PC-3 (cell line): ENCODE data around the gene FES.

Experiments
- EZH2 ChIP-seq: fragments of 300-600 bp; sonication (generic); IDR thresholded peaks from one replicate; pipeline ENCODE4 v1.6.1; 2017; ENCODE audit warnings: antibody characterized with exemption, mild to moderate bottlenecking, low read length; ENCODE audit not compliant: unreplicated experiment
- EZH2phosphoT487 ChIP-seq: fragments of 300-600 bp; sonication (generic); IDR thresholded peaks from 2 replicates; pipeline ENCODE4 v1.6.1; 2018; ENCODE audit warnings: mild to moderate bottlenecking, antibody characterized with exemption, low read length, borderline replicate concordance
- TF ChIP-seq, protein P1 (sequence below): fragments of 300-600 bp; sonication (generic); conservative IDR thresholded peaks from 2 replicates; pipeline ENCODE4 v1.5.1; 2017; ENCODE audit warnings: antibody characterized with exemption, low read depth, mild to moderate bottlenecking, low read length

DNA sequence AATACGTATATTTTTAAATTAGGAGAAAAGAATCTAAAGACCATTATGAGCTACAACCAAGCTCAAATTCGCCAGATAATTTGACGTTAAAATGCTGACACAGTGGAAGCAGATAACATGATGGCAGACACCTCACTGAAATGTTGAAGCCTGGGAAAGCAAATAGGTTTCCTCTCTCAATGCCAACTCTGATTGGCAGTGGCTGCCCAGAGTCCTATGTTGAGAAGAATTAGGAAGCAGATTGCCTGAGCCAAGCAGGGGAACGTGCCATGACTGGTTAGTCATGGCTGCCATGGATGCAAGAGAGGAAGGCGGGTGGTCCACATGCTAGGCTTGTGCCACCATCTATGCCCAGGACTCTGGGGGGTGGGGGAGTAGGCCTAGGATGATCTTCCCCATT lies 54.0 kb downstream of the FES start:
- TF ChIP-seq, protein P1, sequence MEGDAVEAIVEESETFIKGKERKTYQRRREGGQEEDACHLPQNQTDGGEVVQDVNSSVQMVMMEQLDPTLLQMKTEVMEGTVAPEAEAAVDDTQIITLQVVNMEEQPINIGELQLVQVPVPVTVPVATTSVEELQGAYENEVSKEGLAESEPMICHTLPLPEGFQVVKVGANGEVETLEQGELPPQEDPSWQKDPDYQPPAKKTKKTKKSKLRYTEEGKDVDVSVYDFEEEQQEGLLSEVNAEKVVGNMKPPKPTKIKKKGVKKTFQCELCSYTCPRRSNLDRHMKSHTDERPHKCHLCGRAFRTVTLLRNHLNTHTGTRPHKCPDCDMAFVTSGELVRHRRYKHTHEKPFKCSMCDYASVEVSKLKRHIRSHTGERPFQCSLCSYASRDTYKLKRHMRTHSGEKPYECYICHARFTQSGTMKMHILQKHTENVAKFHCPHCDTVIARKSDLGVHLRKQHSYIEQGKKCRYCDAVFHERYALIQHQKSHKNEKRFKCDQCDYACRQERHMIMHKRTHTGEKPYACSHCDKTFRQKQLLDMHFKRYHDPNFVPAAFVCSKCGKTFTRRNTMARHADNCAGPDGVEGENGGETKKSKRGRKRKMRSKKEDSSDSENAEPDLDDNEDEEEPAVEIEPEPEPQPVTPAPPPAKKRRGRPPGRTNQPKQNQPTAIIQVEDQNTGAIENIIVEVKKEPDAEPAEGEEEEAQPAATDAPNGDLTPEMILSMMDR, result no peak
- TF ChIP-seq EZH2 (no peak), EZH2phosphoT487 (no peak)
